B cell (primary cell): ENCODE measurements around the gene MCF2L. TPM values are rescaled to one million over a fixed set of nuclear protein-coding genes. Genes with fewer than 3 reads are reported as not detected.

Experiments
- ATAC-seq: fragments of 200-7000 bp; cut with Tn5 transposase; one replicate; pipeline ENCODE4 v1.10.0; 2021; ENCODE audit warnings: low read depth, mild to moderate bottlenecking, moderate number of reproducible peaks, moderate library complexity
- CTCF ChIA-PET: fragments of 350-600 bp; sonication (Branson Sonifier 250); formaldehyde crosslinking; loops from one replicate; lab custom pipeline; 2021; ENCODE audit warnings: antibody characterized with exemption, inconsistent platforms; lab: Charles Lee
- POLR2A ChIA-PET: fragments of 350-600 bp; sonication (Branson Sonifier 250); formaldehyde crosslinking; loops from one replicate; lab custom pipeline; 2021; ENCODE audit warnings: antibody characterized with exemption; lab: Charles Lee
- DNase-seq: peaks from one replicate; pipeline ENCODE4 v3.0.0; 2013
- H2AFZ ChIP-seq: 2 replicates; pipeline ENCODE4 v1.6.1; 2012; ENCODE audit warnings: mild to moderate bottlenecking, low read depth, low read length; ENCODE audit not compliant: insufficient read depth, poor library complexity, severe bottlenecking
- H3K27ac ChIP-seq, 2 donors: 1 replicate in 1 of 2; 2 replicates in 1 of 2; pipeline ENCODE4 v1.5.1; 2012 to 2013; ENCODE audit warnings: low read length in 2 of 2, mild to moderate bottlenecking in 2 of 2, moderate library complexity in 1 of 2
- H3K27me3 ChIP-seq, 4 experiments: fragments of 200-600 bp in 1 of 4; sonication (generic) in 1 of 4; replicated peaks in 1 of 4; 1 replicate in 2 of 4; 2 replicates in 2 of 4; pipeline versions ENCODE4 v1.6.1 to v1.7.0; 2013 to 2016; ENCODE audit warnings: low read length in 3 of 4, mild to moderate bottlenecking in 2 of 4, mixed read lengths in 1 of 4, moderate library complexity in 1 of 4; ENCODE audit not compliant: insufficient read depth in 4 of 4, control insufficient read depth in 3 of 4; ENCODE audit errors: control extremely low read depth in 1 of 4
- H3K36me3 ChIP-seq, 2 experiments: replicated peaks in 1 of 2; 1 replicate in 1 of 2; 2 replicates in 1 of 2; pipeline versions ENCODE4 v1.6.1 to v1.7.1; 2013; ENCODE audit warnings: low read length in 1 of 2; ENCODE audit not compliant: insufficient read depth in 2 of 2, control insufficient read depth in 1 of 2; ENCODE audit errors: control extremely low read depth in 1 of 2, extremely low read depth in 1 of 2
- H3K4me1 ChIP-seq, 2 donors: fragments of 200-600 bp in 1 of 2; sonication (generic) in 1 of 2; 1 replicate in 1 of 2; 2 replicates in 1 of 2; pipeline versions ENCODE4 v1.5.1 to v1.6.1; 2013 to 2017; ENCODE audit warnings: low read length in 2 of 2; ENCODE audit not compliant: control insufficient read depth in 2 of 2, insufficient read depth in 2 of 2
- H3K4me2 ChIP-seq: replicated peaks from 2 replicates; pipeline ENCODE3; 2012; ENCODE audit warnings: mild to moderate bottlenecking, low read depth, low read length; ENCODE audit not compliant: poor library complexity, severe bottlenecking
- H3K4me3 ChIP-seq, 5 experiments: fragments of 200-600 bp in 1 of 5; sonication (generic) in 1 of 5; 1 replicate in 3 of 5; 2 replicates in 2 of 5; pipeline versions ENCODE4 v1.5.1 to v1.7.0; 2011 to 2016; ENCODE audit warnings: low read length in 4 of 5, mild to moderate bottlenecking in 4 of 5, low read depth in 2 of 5, control low read depth in 1 of 5, moderate library complexity in 1 of 5; ENCODE audit not compliant: insufficient read depth in 1 of 5; ENCODE audit errors: control extremely low read depth in 1 of 5, extremely low read depth in 1 of 5
- H3K79me2 ChIP-seq: fragments of 200-600 bp; sonication (generic); one replicate; pipeline ENCODE4 v1.6.0; 2016; ENCODE audit warnings: low read length; ENCODE audit not compliant: control insufficient read depth, insufficient read depth
- H3K9ac ChIP-seq: fragments of 200-600 bp; sonication (generic); 2 replicates; pipeline ENCODE4 v1.6.1; 2017; ENCODE audit warnings: mild to moderate bottlenecking, low read length, moderate library complexity
- H3K9me3 ChIP-seq, 3 donors: one replicate each; pipeline versions ENCODE4 v1.6.1 to v1.7.1; 2013; ENCODE audit warnings: low read length in 2 of 3; ENCODE audit not compliant: control insufficient read depth in 2 of 3, insufficient read depth in 1 of 3; ENCODE audit errors: control extremely low read depth in 1 of 3
- H4K20me1 ChIP-seq: 2 replicates; pipeline ENCODE4 v1.6.0; 2012; ENCODE audit warnings: mild to moderate bottlenecking, low read length; ENCODE audit not compliant: insufficient read depth, control insufficient read depth, poor library complexity, severe bottlenecking
- H3K27ac Mint-ChIP-seq: one replicate; pipeline ENCODE4 v1.8.0; 2021; ENCODE audit warnings: mixed read lengths
- H3K27me3 Mint-ChIP-seq: one replicate; pipeline ENCODE4 v1.8.0; 2021; ENCODE audit warnings: mixed read lengths
- H3K4me1 Mint-ChIP-seq: one replicate; pipeline ENCODE4 v1.8.0; 2021; ENCODE audit warnings: mixed read lengths
- H3K4me3 Mint-ChIP-seq: one replicate; pipeline ENCODE4 v1.8.0; 2021; ENCODE audit warnings: mixed read lengths
- H3K9me3 Mint-ChIP-seq: one replicate; pipeline ENCODE4 v1.8.0; 2022; ENCODE audit warnings: mixed read lengths; ENCODE audit not compliant: insufficient read depth
- EZH2 ChIP-seq: IDR thresholded peaks from 2 replicates; pipeline ENCODE4 v1.6.1; 2012; ENCODE audit warnings: borderline replicate concordance, low read depth, mild to moderate bottlenecking, moderate library complexity, low read length; ENCODE audit not compliant: insufficient read depth, poor library complexity, severe bottlenecking
- WGBS: methylation state at CpG from one replicate; pipeline ENCODE4 v1.1.5; 2013; ENCODE audit warnings: missing lambda C conversion rate; ENCODE audit not compliant: insufficient coverage; 5-methylcytosine and 5-hydroxymethylcytosine counted together
- intact Hi-C: fragments of 100-400 bp; cut with micrococcal nuclease; formaldehyde crosslinking; loops from one replicate; pipeline ENCODE4 v1.10.0; 2022
- polyA plus RNA-seq: library from polyadenylated mRNA; depleted of rRNA; stranded (reverse); fragments of >200 nt; gene quantifications from 2 replicates; pipeline ENCODE4 v1.2.3, GENCODE V29; 2012
- total RNA-seq, 2 donors: library from RNA; stranded (reverse); fragments of 120-200 nt in 1 of 2; gene quantifications; 1 replicate in 1 of 2; 2 replicates in 1 of 2; pipeline versions ENCODE4 v1.2.3 to v1.2.4, GENCODE V29; 2013 to 2022
- TF ChIP-seq, protein P1 (sequence below): fragments of 200-600 bp; IDR thresholded peaks from one replicate; pipeline ENCODE4 v1.8.0; 2022; ENCODE audit warnings: antibody characterized with exemption, mild to moderate bottlenecking

MCF2L gene
- total and polyA plus RNA-seq, 2 donors (not counting 1 experiment from before 2014, with no cell fraction given), result 3.7 to 8.2 TPM

DNA sequence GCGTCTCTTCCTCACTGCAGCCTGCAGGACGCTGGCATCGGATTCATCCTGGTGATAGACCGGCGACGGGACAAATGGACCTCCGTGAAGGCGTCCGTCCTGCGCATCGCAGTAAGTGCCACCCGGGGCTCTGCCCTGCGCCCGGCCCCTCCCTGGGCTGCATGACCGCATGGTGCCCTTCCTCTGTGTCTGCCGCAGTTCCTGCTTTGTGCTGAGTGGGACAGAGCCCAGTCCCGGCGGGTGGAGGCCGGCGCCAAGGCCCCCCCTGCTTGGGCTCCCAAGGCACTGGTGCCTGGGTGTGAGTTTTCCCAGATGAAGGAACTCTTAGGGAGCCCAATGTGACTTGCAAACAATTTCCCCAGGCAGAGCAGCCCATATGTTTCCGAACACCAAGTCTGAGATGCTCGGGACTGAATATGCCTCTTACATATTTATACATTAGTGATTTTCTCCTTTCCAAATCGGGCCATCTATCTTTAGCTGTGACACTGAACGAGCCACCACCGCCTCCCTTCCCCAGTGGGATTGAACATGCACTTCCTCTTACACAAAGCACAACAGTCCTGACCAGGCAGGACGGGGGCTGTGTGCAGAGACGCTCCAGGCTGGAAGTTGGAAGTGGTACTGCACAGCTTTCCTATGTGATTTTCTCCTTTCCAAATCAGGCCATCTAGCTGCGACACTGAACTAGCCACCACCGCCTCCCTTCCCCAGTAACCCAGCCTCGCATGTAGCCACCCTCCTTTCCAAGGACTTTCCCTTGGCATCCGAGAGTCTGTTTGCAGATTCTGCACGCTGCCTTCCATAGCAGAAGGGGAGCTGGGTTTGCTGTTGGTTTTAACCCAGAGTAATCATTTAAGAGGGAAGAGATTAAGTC is 76.5 kb downstream of the MCF2L start:
- ATAC-seq, result no peak
- no peaks in the 10 kb centered on the region for H3K9me3 Mint-ChIP-seq
- 91% methylated on average over 23 of the region's 32 CpGs for WGBS

More for the DNA sequence above, 76.5 kb downstream of the MCF2L start:
- TF ChIP-seq, protein P1, sequence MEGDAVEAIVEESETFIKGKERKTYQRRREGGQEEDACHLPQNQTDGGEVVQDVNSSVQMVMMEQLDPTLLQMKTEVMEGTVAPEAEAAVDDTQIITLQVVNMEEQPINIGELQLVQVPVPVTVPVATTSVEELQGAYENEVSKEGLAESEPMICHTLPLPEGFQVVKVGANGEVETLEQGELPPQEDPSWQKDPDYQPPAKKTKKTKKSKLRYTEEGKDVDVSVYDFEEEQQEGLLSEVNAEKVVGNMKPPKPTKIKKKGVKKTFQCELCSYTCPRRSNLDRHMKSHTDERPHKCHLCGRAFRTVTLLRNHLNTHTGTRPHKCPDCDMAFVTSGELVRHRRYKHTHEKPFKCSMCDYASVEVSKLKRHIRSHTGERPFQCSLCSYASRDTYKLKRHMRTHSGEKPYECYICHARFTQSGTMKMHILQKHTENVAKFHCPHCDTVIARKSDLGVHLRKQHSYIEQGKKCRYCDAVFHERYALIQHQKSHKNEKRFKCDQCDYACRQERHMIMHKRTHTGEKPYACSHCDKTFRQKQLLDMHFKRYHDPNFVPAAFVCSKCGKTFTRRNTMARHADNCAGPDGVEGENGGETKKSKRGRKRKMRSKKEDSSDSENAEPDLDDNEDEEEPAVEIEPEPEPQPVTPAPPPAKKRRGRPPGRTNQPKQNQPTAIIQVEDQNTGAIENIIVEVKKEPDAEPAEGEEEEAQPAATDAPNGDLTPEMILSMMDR, result no peak
- TF ChIP-seq EZH2, result no peak
- no peaks in the 10 kb centered on the region for H3K79me2 ChIP-seq
- no peaks in the 10 kb centered on the region for H4K20me1 ChIP-seq
- POLR2A ChIA-PET, result no interaction called here
- no peaks in the 10 kb centered on the region for H3K36me3 ChIP-seq
- H2AFZ ChIP-seq, result no peak overlapping the region
- Mint-ChIP-seq H3K27ac (no peak overlapping the region), H3K27me3 (no peaks in the 10 kb centered on the region), H3K4me1 (no peaks in the 10 kb centered on the region), H3K4me3 (no peak overlapping the region)
- H3K4me1 ChIP-seq, result no peaks in the 10 kb centered on the region
- intact Hi-C loops, result no loop called here
- H3K4me3 ChIP-seq, result no peak overlapping the region
- CTCF ChIA-PET, result no interaction called here
- DNase-seq, result no peak
- H3K9me3 ChIP-seq, result no peaks in the 10 kb centered on the region
- no peak overlapping the region for H3K27ac ChIP-seq
- no peak overlapping the region for H3K4me2 ChIP-seq
- no peak overlapping the region for H3K9ac ChIP-seq
- H3K27me3 ChIP-seq, result no peaks in the 10 kb centered on the region
